Measurements from ENCODE around the gene HAND2.

The HAND2 gene

GRCh38 chr4:173529477-173530325 is at the start of gene HAND2:
Gene HAND2 (minus strand): TSS chr4:173530229. CDS start chr4:173529289, 940 bp downstream.
- DNase-seq (ENCODE audit: low spot score): no peak

GRCh38 chr4:173578956-173579355 is 48.9 kb upstream of the HAND2 start:
- DNase-seq (ENCODE audit: low spot score): no peak

DNA sequence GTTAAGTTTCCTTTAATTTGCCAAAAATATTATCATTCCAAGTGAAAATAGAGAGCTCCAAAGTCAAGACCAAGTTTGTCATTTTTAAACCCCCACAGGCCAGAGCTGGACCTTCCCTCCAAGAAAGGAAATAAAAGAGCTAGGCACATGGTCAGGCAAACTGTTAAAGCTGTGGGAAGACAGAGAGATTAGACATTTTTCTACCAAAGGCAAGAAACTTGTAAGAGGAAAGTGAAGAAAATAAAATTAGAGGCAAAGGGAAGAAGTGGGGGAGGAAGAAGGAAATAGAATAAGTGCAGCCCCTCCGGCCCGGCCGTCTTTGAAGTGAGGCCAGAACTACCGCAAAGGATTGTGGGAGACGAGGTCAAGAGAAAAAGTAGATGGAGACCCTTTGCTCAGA is 47.9 kb upstream of the HAND2 start:
- no peak for DNase-seq (ENCODE audit: low spot score)

DNA sequence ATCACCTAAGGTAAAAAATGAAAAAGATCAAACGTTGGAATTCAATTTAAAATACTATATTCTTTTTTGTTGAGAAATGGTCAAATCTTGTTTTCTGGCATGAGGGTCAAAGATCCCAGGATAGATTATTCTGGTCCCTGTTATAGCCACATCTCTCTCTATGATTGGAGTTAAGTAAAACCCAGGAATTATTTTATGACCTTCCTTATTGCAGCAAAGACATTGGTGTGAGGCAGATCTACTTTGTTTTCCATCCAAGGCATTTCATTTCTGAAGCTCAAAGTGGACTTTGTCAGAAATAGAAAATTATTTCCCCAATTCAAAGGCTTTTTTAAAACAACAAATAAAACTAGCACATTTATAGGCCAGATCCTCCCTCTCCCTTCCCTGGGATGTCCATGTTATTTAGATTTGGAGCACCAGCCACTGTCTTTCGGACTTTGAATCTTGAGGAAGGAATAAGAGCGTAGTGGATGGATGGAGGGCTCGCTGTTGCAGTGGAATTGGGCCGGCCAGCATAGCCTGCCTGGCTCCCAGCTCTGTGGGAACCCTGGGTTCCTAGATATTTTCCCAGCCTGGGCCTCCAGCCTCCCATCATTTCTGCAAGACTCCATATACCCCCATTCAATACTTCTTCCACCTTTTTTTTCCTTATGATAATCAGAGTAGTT is 45.6 kb upstream of the HAND2 start:
- no peak for DNase-seq (ENCODE audit: low spot score)

GRCh38 chr4:173573725-173574124 is 43.7 kb upstream of the HAND2 start:
- DNase-seq (ENCODE audit: low spot score): no peak

DNA sequence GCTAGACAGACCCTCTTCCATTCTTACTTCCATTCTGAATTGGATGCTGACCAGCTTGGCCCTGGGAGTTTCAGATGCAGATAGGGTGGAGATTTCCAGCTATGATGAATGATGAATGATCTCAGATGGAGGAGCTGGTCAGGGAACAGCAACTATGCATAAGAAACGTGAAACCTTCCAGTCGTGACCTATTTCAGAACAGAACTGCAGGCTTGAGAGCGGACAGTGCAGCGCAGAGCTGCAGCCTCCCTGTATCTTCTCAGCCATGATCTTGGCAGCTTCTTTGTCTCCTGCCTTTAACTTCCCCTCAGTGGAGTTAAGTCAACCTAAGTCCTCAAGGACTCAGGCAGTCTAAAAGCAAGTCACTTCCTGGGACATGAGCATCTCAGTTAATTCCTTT is 43.3 kb upstream of the HAND2 start:
- no peak for DNase-seq (ENCODE audit: low spot score)

DNA sequence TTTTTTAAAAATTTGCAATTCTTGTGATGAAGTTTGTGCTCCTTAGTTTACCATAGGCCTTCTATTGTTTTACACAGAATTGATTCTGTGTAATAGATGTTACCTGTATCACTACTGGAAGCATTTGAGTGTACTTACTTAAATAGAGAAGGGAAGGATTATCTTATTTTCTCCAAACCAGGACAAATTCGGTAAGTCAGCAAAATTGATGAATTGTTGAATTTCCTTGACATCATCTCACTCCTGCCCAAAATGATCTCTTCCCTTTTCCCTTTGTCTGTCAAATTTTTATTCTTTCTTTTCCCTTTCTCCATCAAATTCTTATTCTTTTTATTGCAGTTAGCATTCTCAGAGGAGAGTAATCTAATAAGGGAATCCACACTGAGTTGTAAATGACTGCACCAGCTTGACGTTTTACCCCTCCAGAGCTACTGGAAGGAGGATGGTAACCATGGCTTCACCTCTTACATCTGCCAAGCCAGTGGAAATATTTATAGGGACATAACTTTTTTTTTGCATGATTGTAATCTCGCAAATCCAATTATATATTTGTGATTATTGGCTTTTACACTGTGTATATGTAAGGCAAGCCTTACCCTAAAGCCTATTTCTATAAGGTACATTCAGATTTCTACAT is 42.6 kb upstream of the HAND2 start:
- DNase-seq (ENCODE audit: low spot score): no peak

GRCh38 chr4:173571620-173572019 is 41.6 kb upstream of the HAND2 start:
- DNase-seq (ENCODE audit: low spot score): no peak

GRCh38 chr4:173565281-173565680 is 35.3 kb upstream of the HAND2 start:
- no peak for DNase-seq (ENCODE audit: low spot score)

- DNase-seq (ENCODE audit: low spot score): no peak
Observed at GRCh38 chr4:173564461-173564860, 34.4 kb upstream of the HAND2 start.

DNA sequence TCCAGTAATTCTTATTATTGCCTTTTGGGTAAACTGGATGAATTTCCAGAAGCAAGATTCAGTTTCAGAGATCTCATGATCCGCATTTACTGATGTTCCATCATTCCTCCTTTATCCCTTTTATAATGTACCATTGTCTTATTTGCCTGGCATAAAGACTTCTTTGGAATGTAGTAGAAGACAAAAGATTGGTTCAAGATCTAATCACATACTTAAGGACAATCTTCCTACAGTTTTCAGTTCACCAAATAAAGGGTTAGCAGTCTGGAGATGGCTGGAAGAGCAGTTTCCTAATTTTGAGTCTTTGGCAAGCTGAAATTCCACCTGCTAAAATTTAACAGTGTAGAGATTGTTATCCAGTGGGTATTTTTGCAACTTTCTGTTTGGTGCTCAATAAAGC is 30.9 kb upstream of the HAND2 start:
- no peak for DNase-seq (ENCODE audit: low spot score)

- no peak for DNase-seq (ENCODE audit: low spot score)
Observed at GRCh38 chr4:173556398-173557131, 26.5 kb upstream of the HAND2 start.

- DNase-seq (ENCODE audit: low spot score): no peak
Observed at GRCh38 chr4:173547889-173548288, 17.9 kb upstream of the HAND2 start.

GRCh38 chr4:173546776-173547175 is 16.7 kb upstream of the HAND2 start:
- no peak for DNase-seq (ENCODE audit: low spot score)

DNA sequence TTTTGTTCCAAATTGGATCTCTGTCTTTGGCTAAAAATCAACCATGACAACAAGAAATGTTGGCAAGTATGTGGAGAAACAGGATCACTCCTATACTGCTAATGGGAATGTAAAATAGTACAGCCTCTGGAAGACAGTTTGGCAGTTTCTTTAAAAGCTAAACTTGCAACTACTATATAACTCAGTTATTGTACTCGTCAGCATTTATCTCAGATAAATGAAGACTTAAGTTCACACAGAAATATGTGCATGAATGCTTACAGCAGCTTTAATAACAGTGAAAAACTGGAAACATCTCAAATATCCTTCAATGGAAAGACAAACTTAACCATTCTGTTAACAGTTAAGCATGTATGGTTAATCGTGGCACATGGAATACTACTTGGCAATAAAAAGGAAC is 15.4 kb upstream of the HAND2 start:
- no peak for DNase-seq (ENCODE audit: low spot score)

DNA sequence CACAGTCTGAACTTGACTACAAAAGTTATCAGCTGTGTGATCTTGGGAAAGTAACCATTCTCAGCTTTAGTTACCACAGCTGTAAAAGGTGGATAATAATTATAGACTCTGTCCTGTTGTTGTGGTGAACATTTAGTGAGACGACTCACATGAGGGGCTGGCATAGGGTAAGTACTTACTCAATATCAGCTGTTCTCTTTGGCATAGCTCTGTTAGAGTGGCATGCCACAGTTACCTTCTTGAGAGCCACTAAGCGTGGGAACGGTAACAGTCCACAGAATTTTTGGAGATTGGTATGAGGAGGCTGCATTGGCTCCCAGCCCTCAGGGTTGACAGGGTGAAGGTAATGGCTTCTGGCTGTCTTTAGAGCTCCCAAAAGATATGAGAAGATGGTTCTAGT is 13.2 kb upstream of the HAND2 start:
- no peak for DNase-seq (ENCODE audit: low spot score)

- no peak for DNase-seq (ENCODE audit: low spot score)
Observed at GRCh38 chr4:173539986-173540385, 10.0 kb upstream of the HAND2 start.

- no peak for DNase-seq (ENCODE audit: low spot score)
Observed at GRCh38 chr4:173538909-173539445, 8.9 kb upstream of the HAND2 start.

DNA sequence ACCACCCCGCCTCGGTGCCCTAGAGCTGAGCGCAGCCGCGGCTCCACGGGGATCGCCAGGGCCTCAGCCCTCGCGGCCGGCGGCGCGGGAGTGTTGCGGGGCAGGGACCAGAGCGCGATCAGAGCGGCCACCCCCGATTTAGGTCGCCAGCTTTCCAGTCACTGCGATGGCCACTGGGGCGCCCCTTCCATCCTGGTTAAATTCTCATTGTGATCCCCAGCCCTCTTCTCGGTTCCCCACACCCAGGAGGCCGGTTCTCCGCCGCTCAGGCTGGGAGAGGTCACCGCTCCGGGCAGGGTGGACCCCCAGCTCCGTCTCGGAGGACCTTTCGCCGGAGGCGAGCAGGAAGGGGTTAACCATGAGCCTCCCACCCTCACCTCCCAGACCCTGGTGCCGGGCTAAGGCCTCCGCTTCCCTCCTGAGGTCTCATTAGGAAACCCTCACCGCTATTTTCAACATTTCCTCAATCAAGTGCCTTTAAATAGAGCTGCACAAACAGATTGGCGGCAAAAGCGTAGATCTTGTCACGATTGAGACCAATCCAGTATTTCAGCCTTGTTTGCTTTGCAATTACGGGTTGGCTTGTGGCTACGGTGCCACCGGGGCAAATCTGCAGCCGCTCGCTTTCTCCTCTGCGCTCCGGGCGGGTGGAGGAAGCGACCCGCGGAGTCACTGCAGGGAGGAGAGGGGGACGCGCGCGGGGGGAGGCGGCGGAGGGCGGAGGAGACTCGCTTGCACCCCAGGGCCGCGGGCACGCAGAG is 8.3 kb upstream of the HAND2 start:
- DNase-seq (ENCODE audit: low spot score): no peak

GRCh38 chr4:173537613-173538147 is 7.7 kb upstream of the HAND2 start:
- DNase-seq (ENCODE audit: low spot score): no peak

GRCh38 chr4:173536808-173537429 is 6.9 kb upstream of the HAND2 start:
- no peak for DNase-seq (ENCODE audit: low spot score)
